Middle frontal gyrus (tissue), 1 donor: ENCODE measurements around the gene NGLY1.

ENCODE experiments used
- DNase-seq: peaks from one replicate; pipeline ENCODE4 v3.0.0-alpha.2; 2015; ENCODE audit warnings: low spot score; ENCODE audit errors: extremely low spot score

Gene NGLY1

GRCh38 chr3:25782938-25783660 is at the start of gene NGLY1:
Gene NGLY1, minus strand, starts transcription at chr3:25783443. Its CDS starts 53 bp downstream, at chr3:25783390.
- DNase-seq, result peak; percentile 73

GRCh38 chr3:25831578-25831977 is 48.3 kb upstream of the NGLY1 start:
- DNase-seq, result no peak

- peak; percentile 55 for DNase-seq
These were observed 47.4 kb upstream of the NGLY1 start for GRCh38 chr3:25830373-25831280.

GRCh38 chr3:25826510-25826909 is 43.3 kb upstream of the NGLY1 start:
- DNase-seq, result no peak

GRCh38 chr3:25823314-25823713 is 40.1 kb upstream of the NGLY1 start:
- DNase-seq, result no peak

GRCh38 chr3:25821746-25822573 is 38.7 kb upstream of the NGLY1 start:
- no peak for DNase-seq

GRCh38 chr3:25820816-25821486 is 37.7 kb upstream of the NGLY1 start:
- no peak for DNase-seq

GRCh38 chr3:25820366-25820765 is 37.1 kb upstream of the NGLY1 start:
- DNase-seq, result no peak

- no peak for DNase-seq
These were observed 35.1 kb upstream of the NGLY1 start for GRCh38 chr3:25818335-25818734.

GRCh38 chr3:25817638-25818037 is 34.4 kb upstream of the NGLY1 start:
- DNase-seq, result no peak

- DNase-seq, result no peak
These were observed 33.9 kb upstream of the NGLY1 start for GRCh38 chr3:25817107-25817506.

GRCh38 chr3:25812644-25813043 is 29.4 kb upstream of the NGLY1 start:
- DNase-seq, result no peak

- DNase-seq, result no peak
These were observed 21.4 kb upstream of the NGLY1 start for GRCh38 chr3:25804676-25805075.

- DNase-seq, result no peak
These were observed 20.6 kb upstream of the NGLY1 start for GRCh38 chr3:25803833-25804232.

GRCh38 chr3:25801786-25802185 is 18.5 kb upstream of the NGLY1 start:
- no peak for DNase-seq

- DNase-seq, result peak; percentile 92
These were observed 6.6 kb upstream of the NGLY1 start, which contains the start of gene OXSM for GRCh38 chr3:25789596-25790556. Gene OXSM, plus strand, starts transcription at chr3:25790090. Its CDS starts 931 bp downstream, at chr3:25791021.

- DNase-seq, result no peak
These were observed 6.0 kb upstream of the NGLY1 start for GRCh38 chr3:25789209-25789595.

- DNase-seq, result no peak
These were observed 4.4 kb upstream of the NGLY1 start for GRCh38 chr3:25787689-25788088.

- no peak for DNase-seq
These were observed 2.6 kb upstream of the NGLY1 start for GRCh38 chr3:25785826-25786225.

GRCh38 chr3:25784971-25785370 is 1.7 kb upstream of the NGLY1 start:
- DNase-seq, result no peak
